GM12892 (cell line): ENCODE data around the gene OR10A4.

ENCODE experiments used
- POLR2A ChIP-seq: IDR thresholded peaks from 2 replicates; pipeline ENCODE4 v1.6.1; 2011; ENCODE audit warnings: low read depth, low read length, control low read depth
- TAF1 ChIP-seq: IDR thresholded peaks from 2 replicates; pipeline ENCODE4 v1.6.1; 2011; ENCODE audit warnings: low read depth, mild to moderate bottlenecking, control low read depth, low read length, borderline replicate concordance

- no peak for TF ChIP-seq POLR2A
- TF ChIP-seq TAF1 = no peak
Observed at GRCh38 chr11:6919698-6920097, 43.3 kb downstream of the OR10A4 start.
